Cerebellar cortex (tissue), 1 donor: ENCODE measurements around the gene COL6A3.

Experiments
- DNase-seq: peaks from one replicate; pipeline ENCODE4 v3.0.0-alpha.2; 2015; ENCODE audit warnings: low spot score

COL6A3 gene

GRCh38 chr2:237348281-237348865 lies 65.6 kb downstream of the COL6A3 start:
- DNase-seq, result no peak

GRCh38 chr2:237345891-237346640 lies 67.9 kb downstream of the COL6A3 start:
- DNase-seq, result no peak

GRCh38 chr2:237345411-237345810 lies 68.6 kb downstream of the COL6A3 start:
- no peak for DNase-seq

GRCh38 chr2:237344942-237345341 lies 69.0 kb downstream of the COL6A3 start:
- no peak for DNase-seq

- no peak for DNase-seq
These were observed 70.0 kb downstream of the COL6A3 start for GRCh38 chr2:237343993-237344392.

GRCh38 chr2:237341872-237342271 lies 72.1 kb downstream of the COL6A3 start:
- DNase-seq, result no peak

- no peak for DNase-seq
These were observed 76.4 kb downstream of the COL6A3 start for GRCh38 chr2:237337586-237337985.

GRCh38 chr2:237336131-237336530 lies 77.8 kb downstream of the COL6A3 start:
- no peak for DNase-seq

- DNase-seq, result no peak
These were observed 80.2 kb downstream of the COL6A3 start for GRCh38 chr2:237333748-237334147.

- no peak for DNase-seq
These were observed 83.4 kb downstream of the COL6A3 start for GRCh38 chr2:237330541-237330940.

GRCh38 chr2:237327175-237327950 lies 86.6 kb downstream of the COL6A3 start:
- DNase-seq, result no peak

- no peak for DNase-seq
These were observed 87.4 kb downstream of the COL6A3 start for GRCh38 chr2:237326266-237327171.

GRCh38 chr2:237324837-237325236 lies 89.1 kb downstream of the COL6A3 start:
- no peak for DNase-seq

GRCh38 chr2:237324405-237324831 lies 89.5 kb downstream of the COL6A3 start:
- DNase-seq, result no peak

- DNase-seq, result no peak
These were observed 90.3 kb downstream of the COL6A3 start for GRCh38 chr2:237323656-237324055.

- DNase-seq, result no peak
These were observed 91.4 kb downstream of the COL6A3 start for GRCh38 chr2:237322564-237322963.

GRCh38 chr2:237321746-237322145 lies 92.2 kb downstream of the COL6A3 start:
- DNase-seq, result no peak

GRCh38 chr2:237320801-237321560 lies 93.0 kb downstream of the COL6A3 start:
- peak; percentile 4 for DNase-seq

GRCh38 chr2:237319887-237320286 lies 94.1 kb downstream of the COL6A3 start:
- DNase-seq, result no peak

GRCh38 chr2:237319086-237319820 lies 94.7 kb downstream of the COL6A3 start:
- DNase-seq, result no peak
